Activated naive CD8-positive, alpha-beta T cell treated with anti-CD3 and anti-CD28 coated beads, Interleukin-2, amount 10 ng/mL, durations not matched to agents 7 days and 5 days (primary cell): Measurements from ENCODE around the gene COX19. TPM values are rescaled to one million over a fixed set of nuclear protein-coding genes. Genes with fewer than 3 reads are reported as not detected.

Experiments used
- ATAC-seq: fragments of 150-1000 bp; cut with Tn5 transposase; one replicate; pipeline ENCODE4 v1.10.0; 2021; ENCODE audit warnings: low read depth, moderate library complexity
- POLR2A ChIA-PET: fragments of 350-600 bp; sonication (Branson Sonifier 250); formaldehyde crosslinking; loops from one replicate; lab custom pipeline; 2021; ENCODE audit warnings: antibody characterized with exemption; lab: Charles Lee
- DNase-seq: peaks from one replicate; pipeline ENCODE4 v3.0.0; 2021
- H3K27ac Mint-ChIP-seq: one replicate; pipeline ENCODE4 v1.8.0; 2022; ENCODE audit warnings: mild to moderate bottlenecking, mixed read lengths
- H3K27me3 Mint-ChIP-seq: one replicate; pipeline ENCODE4 v1.8.0; 2022; ENCODE audit warnings: mild to moderate bottlenecking, moderate library complexity, mixed read lengths
- H3K36me3 Mint-ChIP-seq: one replicate; pipeline ENCODE4 v1.8.0; 2021; ENCODE audit warnings: mild to moderate bottlenecking, mixed read lengths
- H3K4me1 Mint-ChIP-seq: one replicate; pipeline ENCODE4 v1.8.0; 2021; ENCODE audit warnings: mixed read lengths
- H3K4me3 Mint-ChIP-seq: one replicate; pipeline ENCODE4 v1.8.0; 2022; ENCODE audit warnings: mild to moderate bottlenecking, moderate library complexity, mixed read lengths
- H3K9me3 Mint-ChIP-seq: one replicate; pipeline ENCODE4 v1.8.0; 2021; ENCODE audit warnings: mixed read lengths
- total RNA-seq, 2 experiments: library from RNA; stranded (reverse); gene quantifications; one replicate each; pipeline ENCODE4 v1.2.3, GENCODE V29; 2021

COX19 gene
- total RNA-seq, 2 experiments from 2014 or later, result 26.2 to 29.3 TPM

- Mint-ChIP-seq H3K36me3 (peaks cover 10% of the 10 kb centered on the region), H3K4me3 (no peak overlapping the region), H3K27ac (no peak overlapping the region), H3K27me3 (no peaks in the 10 kb centered on the region), H3K9me3 (peaks cover 1% of the 10 kb centered on the region), H3K4me1 (peaks cover 4% of the 10 kb centered on the region)
- POLR2A ChIA-PET, result no interaction called here
- ATAC-seq (no peak), DNase-seq (no peak)
Observed at GRCh38 chr7:1016577-1017531, 41.5 kb upstream of the COX19 start.

DNA sequence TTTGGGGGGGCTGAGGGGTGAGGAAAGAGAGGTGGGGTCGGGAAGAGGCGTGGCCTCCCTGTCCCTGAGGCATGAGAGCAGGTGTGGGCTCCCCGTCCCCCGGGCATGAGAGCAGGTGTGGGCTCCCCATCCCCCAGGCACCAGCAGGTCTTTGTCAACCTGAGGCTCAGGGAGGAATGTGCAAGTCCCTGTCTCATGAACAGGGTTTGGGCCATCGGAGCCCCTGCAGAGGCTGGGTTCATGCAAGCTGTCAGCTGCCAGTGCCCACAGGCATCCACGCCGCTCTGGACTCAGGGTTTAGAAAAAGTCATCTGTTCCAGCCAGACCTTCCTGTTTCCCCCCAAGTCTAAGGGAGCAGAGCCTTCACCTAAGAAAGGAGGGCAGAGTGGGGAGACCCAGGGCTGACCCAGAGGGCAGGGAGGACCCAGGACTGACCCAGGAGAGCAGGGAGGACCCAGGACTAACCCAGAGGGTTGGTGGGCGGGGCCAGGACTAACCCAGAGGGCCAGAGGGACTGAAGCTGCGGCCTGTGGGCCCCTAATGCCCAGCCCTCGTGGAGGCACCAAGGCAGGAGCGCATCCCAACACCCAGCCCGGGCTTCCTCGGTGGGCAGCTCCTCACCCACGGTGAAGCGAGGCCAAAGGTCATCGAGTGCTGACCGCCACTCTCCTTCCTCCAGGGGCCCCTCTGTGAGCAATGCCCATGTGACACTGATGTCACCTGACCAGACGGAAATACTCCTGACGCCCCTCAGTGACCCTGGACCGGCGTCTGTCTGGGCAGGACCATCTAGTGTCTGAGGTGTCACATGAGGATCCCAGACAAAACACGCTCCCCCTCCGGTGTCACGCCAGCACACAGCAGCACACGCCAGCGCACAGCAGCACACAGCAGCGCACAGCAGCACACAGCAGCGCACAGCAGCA lies 40.1 kb upstream of the COX19 start:
- no peaks in the 10 kb centered on the region for H3K27me3 Mint-ChIP-seq
- H3K4me3 Mint-ChIP-seq, result no peak overlapping the region
- peaks cover 4% of the 10 kb centered on the region for H3K36me3 Mint-ChIP-seq
- peaks cover 7% of the 10 kb centered on the region for H3K4me1 Mint-ChIP-seq
- no peak for DNase-seq
- peaks cover 1% of the 10 kb centered on the region for H3K9me3 Mint-ChIP-seq
- no peak overlapping the region for H3K27ac Mint-ChIP-seq
- POLR2A ChIA-PET, result no interaction called here
- ATAC-seq, result no peak

DNA sequence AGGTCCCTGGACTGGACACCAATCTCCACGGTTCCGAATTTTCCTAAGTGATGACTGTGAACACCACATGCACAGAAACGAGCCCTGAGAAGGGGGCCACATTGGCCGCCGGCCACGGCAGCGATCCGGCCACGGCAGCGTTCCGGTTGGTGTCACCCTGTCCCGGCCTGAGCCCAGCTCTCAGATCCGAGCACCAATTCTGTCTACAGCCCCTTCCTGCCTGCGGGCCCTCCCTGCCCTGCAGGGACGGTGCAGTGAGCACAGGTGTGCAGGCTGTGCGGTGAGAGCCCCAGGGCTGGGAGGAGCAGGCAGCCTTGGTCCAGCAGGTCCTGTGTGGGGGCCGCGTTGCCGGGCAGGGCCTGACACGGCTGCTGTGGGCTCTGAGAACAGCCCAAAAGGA lies 39.3 kb upstream of the COX19 start:
- Mint-ChIP-seq H3K4me3 (no peak overlapping the region), H3K27me3 (no peaks in the 10 kb centered on the region), H3K9me3 (peaks cover 1% of the 10 kb centered on the region), H3K36me3 (peaks cover 4% of the 10 kb centered on the region), H3K27ac (no peak overlapping the region), H3K4me1 (peaks cover 7% of the 10 kb centered on the region)
- no peak for DNase-seq
- no peak for ATAC-seq
- POLR2A ChIA-PET, result no interaction called here

GRCh38 chr7:1013581-1013980 lies 38.2 kb upstream of the COX19 start:
- POLR2A ChIA-PET, result no interaction called here
- DNase-seq (no peak), ATAC-seq (no peak)
- H3K27me3 Mint-ChIP-seq, result no peaks in the 10 kb centered on the region
- peaks cover 1% of the 10 kb centered on the region for H3K9me3 Mint-ChIP-seq
- H3K27ac Mint-ChIP-seq, result no peak overlapping the region
- peaks cover 7% of the 10 kb centered on the region for H3K4me1 Mint-ChIP-seq
- no peak overlapping the region for H3K4me3 Mint-ChIP-seq
- peaks cover 7% of the 10 kb centered on the region for H3K36me3 Mint-ChIP-seq

- POLR2A ChIA-PET, result no interaction called here
- Mint-ChIP-seq H3K9me3 (no peaks in the 10 kb centered on the region), H3K4me1 (peaks cover 3% of the 10 kb centered on the region), H3K27ac (no peak overlapping the region), H3K27me3 (no peaks in the 10 kb centered on the region), H3K36me3 (peaks cover 4% of the 10 kb centered on the region), H3K4me3 (no peak overlapping the region)
- DNase-seq, result no peak
- ATAC-seq, result no peak
Observed at GRCh38 chr7:1012716-1013095, 37.4 kb upstream of the COX19 start.

GRCh38 chr7:1012004-1012715 lies 36.8 kb upstream of the COX19 start:
- Mint-ChIP-seq H3K27ac (no peak overlapping the region), H3K36me3 (peaks cover 4% of the 10 kb centered on the region), H3K4me3 (no peak overlapping the region), H3K9me3 (no peaks in the 10 kb centered on the region), H3K27me3 (no peaks in the 10 kb centered on the region), H3K4me1 (peaks cover 3% of the 10 kb centered on the region)
- no peak for DNase-seq
- no peak for ATAC-seq
- POLR2A ChIA-PET, result no interaction called here

DNA sequence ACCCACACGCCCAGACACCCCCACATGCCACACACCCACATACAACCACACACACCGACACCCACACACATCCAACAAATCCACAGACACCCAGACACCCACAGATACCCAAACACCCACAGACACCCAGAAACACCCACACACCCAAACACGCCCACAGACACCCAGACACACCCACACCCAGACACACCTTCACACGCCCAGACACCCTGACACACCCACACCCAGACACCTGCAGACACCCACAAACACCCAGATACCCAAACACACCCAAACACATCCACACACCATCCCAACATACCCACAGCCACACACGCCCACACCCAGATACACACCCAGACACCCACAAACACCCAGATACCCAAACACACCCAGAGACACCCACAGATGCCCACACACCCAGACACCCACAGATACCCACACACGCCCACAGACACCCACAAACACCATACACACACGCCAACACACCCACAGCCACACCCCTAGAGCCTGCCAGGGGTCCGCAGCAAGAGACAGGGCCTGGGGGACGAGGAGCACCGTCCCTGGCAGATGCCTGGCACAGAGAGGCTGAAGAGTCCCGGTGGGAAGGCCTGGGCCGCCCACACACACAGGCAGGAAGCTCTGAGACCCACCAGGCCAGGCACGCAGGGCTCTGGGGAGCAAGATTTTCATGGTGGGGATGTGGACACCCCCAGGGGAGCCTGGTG lies 36.1 kb upstream of the COX19 start:
- Mint-ChIP-seq H3K27ac (no peak overlapping the region), H3K4me3 (no peak overlapping the region), H3K27me3 (no peaks in the 10 kb centered on the region), H3K36me3 (peaks cover 4% of the 10 kb centered on the region), H3K4me1 (peaks cover 3% of the 10 kb centered on the region), H3K9me3 (no peaks in the 10 kb centered on the region)
- ATAC-seq (no peak), DNase-seq (no peak)
- POLR2A ChIA-PET, result no interaction called here

DNA sequence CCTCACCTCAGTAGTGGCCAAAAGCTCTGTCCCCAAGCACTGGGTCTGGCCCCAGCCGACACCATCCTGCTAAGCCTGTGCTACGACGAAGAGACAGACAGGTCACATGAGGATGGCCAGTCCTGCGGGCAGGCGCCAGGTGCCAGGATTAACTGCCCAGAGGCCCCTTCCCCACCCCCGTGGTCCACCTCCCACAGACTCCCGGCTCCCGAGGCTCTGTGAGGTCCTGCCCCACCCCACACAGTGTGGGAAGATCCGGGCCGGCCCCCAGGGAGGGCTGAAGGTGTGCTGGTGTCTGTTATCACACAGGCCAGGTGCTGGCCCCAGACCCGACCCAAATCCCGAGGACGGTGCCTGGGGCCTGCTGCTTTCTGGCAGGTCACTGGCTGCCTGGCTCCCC lies 34.9 kb upstream of the COX19 start:
- H3K9me3 Mint-ChIP-seq, result no peaks in the 10 kb centered on the region
- ATAC-seq (no peak), DNase-seq (no peak)
- no peak overlapping the region for H3K27ac Mint-ChIP-seq
- peaks cover 4% of the 10 kb centered on the region for H3K36me3 Mint-ChIP-seq
- no peaks in the 10 kb centered on the region for H3K27me3 Mint-ChIP-seq
- peaks cover 3% of the 10 kb centered on the region for H3K4me1 Mint-ChIP-seq
- H3K4me3 Mint-ChIP-seq, result no peak overlapping the region
- POLR2A ChIA-PET, result no interaction called here

- ATAC-seq (no peak), DNase-seq (no peak)
- POLR2A ChIA-PET, result no interaction called here
- Mint-ChIP-seq H3K9me3 (no peaks in the 10 kb centered on the region), H3K4me3 (no peak overlapping the region), H3K27ac (no peak overlapping the region), H3K4me1 (peaks cover 3% of the 10 kb centered on the region), H3K36me3 (peaks cover 4% of the 10 kb centered on the region), H3K27me3 (no peaks in the 10 kb centered on the region)
Observed at GRCh38 chr7:1009747-1010146, 34.4 kb upstream of the COX19 start.

DNA sequence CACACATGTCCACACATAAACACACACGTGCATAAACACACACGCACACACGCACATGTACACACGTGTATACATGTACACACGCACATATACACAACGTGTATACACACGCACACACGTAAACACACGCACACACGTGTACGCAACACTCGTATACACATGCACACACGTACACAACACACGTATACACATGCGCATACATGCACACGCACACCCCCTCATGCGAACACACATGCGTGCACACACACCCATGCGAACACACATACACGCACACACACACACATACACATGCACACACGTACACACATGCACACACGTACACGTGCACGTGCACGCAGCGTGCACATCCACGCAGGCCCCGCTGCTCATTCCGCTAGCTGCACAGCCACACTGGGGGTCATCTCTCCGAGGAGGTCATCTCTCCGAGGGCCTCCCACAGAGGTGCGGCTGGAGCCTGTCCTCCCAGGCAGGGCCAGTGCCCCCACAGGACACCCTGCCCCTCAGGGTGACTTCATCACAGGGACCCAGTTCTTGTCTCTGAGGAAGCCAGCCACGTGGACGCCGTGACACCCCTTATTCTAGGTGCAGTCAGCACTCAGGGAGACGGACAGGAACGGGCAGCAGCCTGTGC lies 33.5 kb upstream of the COX19 start:
- Mint-ChIP-seq H3K36me3 (peaks cover 4% of the 10 kb centered on the region), H3K27ac (no peak overlapping the region), H3K4me1 (peaks cover 3% of the 10 kb centered on the region), H3K9me3 (no peaks in the 10 kb centered on the region), H3K27me3 (no peaks in the 10 kb centered on the region), H3K4me3 (no peak overlapping the region)
- POLR2A ChIA-PET, result no interaction called here
- ATAC-seq (no peak), DNase-seq (no peak)

GRCh38 chr7:1007901-1008300 lies 32.6 kb upstream of the COX19 start:
- Mint-ChIP-seq H3K36me3 (peaks cover 4% of the 10 kb centered on the region), H3K4me1 (peaks cover 3% of the 10 kb centered on the region), H3K27ac (no peak overlapping the region), H3K27me3 (no peaks in the 10 kb centered on the region), H3K9me3 (no peaks in the 10 kb centered on the region), H3K4me3 (no peak overlapping the region)
- DNase-seq (no peak), ATAC-seq (no peak)
- POLR2A ChIA-PET, result no interaction called here

GRCh38 chr7:1005303-1005702 lies 30.0 kb upstream of the COX19 start:
- H3K27ac Mint-ChIP-seq, result no peak overlapping the region
- no peaks in the 10 kb centered on the region for H3K4me1 Mint-ChIP-seq
- DNase-seq (no peak), ATAC-seq (no peak)
- peaks cover 4% of the 10 kb centered on the region for H3K36me3 Mint-ChIP-seq
- POLR2A ChIA-PET, result no interaction called here
- no peak overlapping the region for H3K4me3 Mint-ChIP-seq
- H3K9me3 Mint-ChIP-seq, result no peaks in the 10 kb centered on the region
- no peaks in the 10 kb centered on the region for H3K27me3 Mint-ChIP-seq
